Neural progenitor cell (in vitro differentiated cells): ENCODE data around the gene SIRT5. TPM values are rescaled to one million over a fixed set of nuclear protein-coding genes. Genes with fewer than 3 reads are reported as not detected.

Source experiments
- DNase-seq: peaks from one replicate; pipeline ENCODE4 v3.0.0-alpha.2; 2016; ENCODE audit warnings: low spot score
- H2AFZ ChIP-seq: fragments of 200-600 bp; sonication (generic); replicated peaks from 2 replicates; pipeline ENCODE4 v1.6.1; 2016; ENCODE audit warnings: antibody characterized with exemption
- H3F3A ChIP-seq: fragments of 200-600 bp; sonication (generic); 2 replicates; pipeline ENCODE4 v1.6.1; 2016; ENCODE audit warnings: antibody characterized with exemption, low read depth
- H3K27ac ChIP-seq: fragments of 200-600 bp; sonication (generic); 2 replicates; pipeline ENCODE4 v1.5.1; 2016; ENCODE audit warnings: mild to moderate bottlenecking
- H3K27me3 ChIP-seq: fragments of 200-600 bp; sonication (generic); 2 replicates; pipeline ENCODE4 v1.6.1; 2016; ENCODE audit warnings: mild to moderate bottlenecking, moderate library complexity
- H3K36me3 ChIP-seq: fragments of 200-600 bp; sonication (generic); 2 replicates; pipeline ENCODE4 v1.5.1; 2016
- H3K4me1 ChIP-seq: fragments of 200-600 bp; sonication (generic); 2 replicates; pipeline ENCODE4 v1.6.1; 2016; ENCODE audit warnings: mixed run types
- H3K4me2 ChIP-seq: fragments of 200-600 bp; sonication (generic); 2 replicates; pipeline ENCODE4 v1.6.1; 2016
- H3K4me3 ChIP-seq: fragments of 200-600 bp; sonication (generic); 2 replicates; pipeline ENCODE4 v1.5.1; 2016
- H3K79me2 ChIP-seq: fragments of 200-600 bp; sonication (generic); 2 replicates; pipeline ENCODE4 v1.6.1; 2016; ENCODE audit warnings: low read depth
- H3K9ac ChIP-seq: fragments of 200-600 bp; sonication (generic); 2 replicates; pipeline ENCODE4 v1.6.1; 2016
- H3K9me3 ChIP-seq: fragments of 200-600 bp; sonication (generic); 2 replicates; pipeline ENCODE4 v1.5.1; 2016; ENCODE audit warnings: low read depth
- H4K20me1 ChIP-seq: fragments of 200-600 bp; sonication (generic); 2 replicates; pipeline ENCODE4 v1.6.1; 2016; ENCODE audit warnings: low read depth
- H3K27ac Mint-ChIP-seq: 3 replicates; pipeline ENCODE4 v1.8.0; 2021; ENCODE audit warnings: mixed read lengths
- H3K27me3 Mint-ChIP-seq: 2 replicates; pipeline ENCODE4 v1.8.0; 2022; ENCODE audit warnings: low read depth, mild to moderate bottlenecking, inconsistent platforms, moderate library complexity, mixed read lengths; ENCODE audit not compliant: insufficient read depth
- H3K36me3 Mint-ChIP-seq: 3 replicates; pipeline ENCODE4 v1.8.0; 2021; ENCODE audit warnings: mixed read lengths
- H3K4me1 Mint-ChIP-seq: 3 replicates; pipeline ENCODE4 v1.8.0; 2021; ENCODE audit warnings: mixed read lengths
- H3K4me3 Mint-ChIP-seq: 3 replicates; pipeline ENCODE4 v1.8.0; 2021; ENCODE audit warnings: mild to moderate bottlenecking, moderate library complexity, mixed read lengths
- H3K9me3 Mint-ChIP-seq: 3 replicates; pipeline ENCODE4 v1.8.0; 2020; ENCODE audit warnings: mixed read lengths
- EZH2 ChIP-seq: fragments of 200-600 bp; sonication (generic); IDR thresholded peaks from 2 replicates; pipeline ENCODE4 v1.6.1; 2017; ENCODE audit warnings: antibody characterized with exemption, mild to moderate bottlenecking, moderate library complexity
- EZH2phosphoT487 ChIP-seq: fragments of 200-600 bp; sonication (generic); IDR thresholded peaks from 2 replicates; pipeline ENCODE4 v1.6.1; 2017; ENCODE audit warnings: antibody characterized with exemption
- total RNA-seq: library from RNA; depleted of rRNA; stranded (reverse); fragments of >200 nt; gene quantifications from 2 replicates; pipeline ENCODE4 v1.2.3, GENCODE V29; 2015; ENCODE audit warnings: low replicate concordance
- TF ChIP-seq, protein P1 (sequence below): fragments of 200-600 bp; sonication (generic); IDR thresholded peaks from 2 replicates; pipeline ENCODE4 v1.5.1; 2017; ENCODE audit warnings: antibody characterized with exemption, mild to moderate bottlenecking

The SIRT5 gene
- total RNA-seq, 1 donor from 2014 or later: 18.2 TPM

DNA sequence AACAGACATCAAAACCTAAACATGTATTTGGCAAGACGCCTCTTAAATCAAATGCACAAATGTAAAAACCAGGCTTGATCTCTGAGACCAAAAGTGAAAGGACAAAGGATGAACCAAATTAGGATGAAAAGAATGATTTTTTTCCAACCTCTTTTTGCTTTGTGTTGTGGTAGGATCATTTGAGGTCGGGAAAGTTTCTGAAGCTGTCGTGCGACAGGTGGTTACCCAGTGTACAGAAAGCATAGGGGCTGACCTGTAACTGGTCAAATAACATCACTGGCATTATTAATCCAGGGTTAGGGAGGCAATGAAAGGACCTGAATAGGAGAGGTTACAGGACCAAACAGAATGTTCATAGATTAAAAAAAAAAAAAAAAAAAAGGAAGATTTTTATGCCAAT is 22.7 kb downstream of the SIRT5 start:
- Histone ChIP-seq H3K4me1 (no peaks in the 10 kb centered on the region), H3F3A (no peaks in the 10 kb centered on the region), H4K20me1 (no peaks in the 10 kb centered on the region), H3K4me3 (no peak overlapping the region), H2AFZ (no peak overlapping the region), H3K36me3 (peaks cover 5% of the 10 kb centered on the region), H3K79me2 (no peaks in the 10 kb centered on the region), H3K4me2 (no peak overlapping the region), H3K9me3 (no peaks in the 10 kb centered on the region), H3K27me3 (no peaks in the 10 kb centered on the region), H3K9ac (no peak overlapping the region), H3K27ac (no peak overlapping the region)
- Mint-ChIP-seq H3K27ac (no peak overlapping the region), H3K4me3 (no peak overlapping the region), H3K4me1 (no peaks in the 10 kb centered on the region), H3K36me3 (peaks cover 15% of the 10 kb centered on the region), H3K27me3 (peaks cover 2% of the 10 kb centered on the region), H3K9me3 (no peaks in the 10 kb centered on the region)
- DNase-seq: no peak
- TF ChIP-seq EZH2phosphoT487 (no peak), EZH2 (no peak)
- TF ChIP-seq, protein P1, sequence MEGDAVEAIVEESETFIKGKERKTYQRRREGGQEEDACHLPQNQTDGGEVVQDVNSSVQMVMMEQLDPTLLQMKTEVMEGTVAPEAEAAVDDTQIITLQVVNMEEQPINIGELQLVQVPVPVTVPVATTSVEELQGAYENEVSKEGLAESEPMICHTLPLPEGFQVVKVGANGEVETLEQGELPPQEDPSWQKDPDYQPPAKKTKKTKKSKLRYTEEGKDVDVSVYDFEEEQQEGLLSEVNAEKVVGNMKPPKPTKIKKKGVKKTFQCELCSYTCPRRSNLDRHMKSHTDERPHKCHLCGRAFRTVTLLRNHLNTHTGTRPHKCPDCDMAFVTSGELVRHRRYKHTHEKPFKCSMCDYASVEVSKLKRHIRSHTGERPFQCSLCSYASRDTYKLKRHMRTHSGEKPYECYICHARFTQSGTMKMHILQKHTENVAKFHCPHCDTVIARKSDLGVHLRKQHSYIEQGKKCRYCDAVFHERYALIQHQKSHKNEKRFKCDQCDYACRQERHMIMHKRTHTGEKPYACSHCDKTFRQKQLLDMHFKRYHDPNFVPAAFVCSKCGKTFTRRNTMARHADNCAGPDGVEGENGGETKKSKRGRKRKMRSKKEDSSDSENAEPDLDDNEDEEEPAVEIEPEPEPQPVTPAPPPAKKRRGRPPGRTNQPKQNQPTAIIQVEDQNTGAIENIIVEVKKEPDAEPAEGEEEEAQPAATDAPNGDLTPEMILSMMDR: no peak

DNA sequence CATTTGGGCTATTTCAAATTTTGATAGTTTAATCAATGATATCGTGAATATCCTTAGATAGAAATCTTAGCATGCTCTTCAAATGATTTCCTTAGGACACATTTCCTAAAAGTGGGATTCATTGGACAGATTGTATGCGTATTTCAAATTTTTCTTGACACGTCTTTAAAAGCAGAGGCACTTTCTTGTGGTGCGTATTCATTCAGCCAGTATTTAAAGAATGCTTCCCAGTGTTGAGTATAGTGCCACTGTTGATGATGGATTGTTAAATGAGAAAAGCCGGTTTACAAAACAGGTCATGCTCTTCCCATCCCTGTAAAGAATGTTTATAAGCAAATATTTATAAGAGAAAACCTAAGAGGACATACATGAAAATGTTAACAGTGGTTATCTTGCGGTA is 25.6 kb downstream of the SIRT5 start:
- Mint-ChIP-seq H3K27ac (no peak overlapping the region), H3K36me3 (peaks cover 17% of the 10 kb centered on the region)

DNA sequence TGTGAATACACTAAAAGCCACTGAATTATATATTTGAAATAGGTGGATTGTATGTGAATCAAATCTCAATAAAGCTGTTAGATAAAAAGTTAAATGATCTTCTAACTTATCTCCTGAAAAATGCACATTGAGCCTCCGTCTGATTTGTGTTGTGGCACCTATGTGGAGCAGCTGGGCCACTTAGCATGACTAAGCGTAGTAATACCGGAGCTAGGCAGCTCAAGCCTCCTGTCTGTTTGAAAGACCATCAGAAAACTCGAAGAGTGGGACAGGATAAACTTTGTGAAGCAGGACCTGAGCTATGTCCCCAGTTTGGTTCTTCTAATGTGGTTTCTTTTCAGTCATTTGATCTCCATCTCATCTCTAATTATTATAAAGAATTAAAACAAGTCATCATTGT is 29.7 kb downstream of the SIRT5 start:
- no peaks in the 10 kb centered on the region for H4K20me1 ChIP-seq
- Mint-ChIP-seq H3K27me3 (peaks cover 2% of the 10 kb centered on the region), H3K4me3 (no peak overlapping the region), H3K9me3 (no peaks in the 10 kb centered on the region), H3K27ac (no peak overlapping the region), H3K4me1 (no peaks in the 10 kb centered on the region), H3K36me3 (peaks cover 10% of the 10 kb centered on the region)
- H3K79me2 ChIP-seq: no peaks in the 10 kb centered on the region
- H3K9me3 ChIP-seq: no peaks in the 10 kb centered on the region
- H3K4me3 ChIP-seq: no peak overlapping the region
- no peaks in the 10 kb centered on the region for H3K4me1 ChIP-seq
- no peak overlapping the region for H2AFZ ChIP-seq
- peaks cover 5% of the 10 kb centered on the region for H3K36me3 ChIP-seq
- H3F3A ChIP-seq: no peaks in the 10 kb centered on the region
- H3K27me3 ChIP-seq: no peaks in the 10 kb centered on the region
- TF ChIP-seq EZH2 (no peak), EZH2phosphoT487 (no peak)
- TF ChIP-seq, protein P1: no peak
- no peak for DNase-seq
- H3K27ac ChIP-seq: no peak overlapping the region
- H3K9ac ChIP-seq: no peak overlapping the region
- no peak overlapping the region for H3K4me2 ChIP-seq

More for the DNA sequence above, 25.6 kb downstream of the SIRT5 start:
- Mint-ChIP-seq H3K9me3 (no peaks in the 10 kb centered on the region), H3K4me3 (no peak overlapping the region), H3K27me3 (peaks cover 2% of the 10 kb centered on the region), H3K4me1 (no peaks in the 10 kb centered on the region)
- no peak overlapping the region for H3K9ac ChIP-seq
- H3F3A ChIP-seq: no peaks in the 10 kb centered on the region
- H3K79me2 ChIP-seq: no peaks in the 10 kb centered on the region
- no peak overlapping the region for H3K27ac ChIP-seq
- H3K27me3 ChIP-seq: no peaks in the 10 kb centered on the region
- no peaks in the 10 kb centered on the region for H3K4me1 ChIP-seq
- no peaks in the 10 kb centered on the region for H3K9me3 ChIP-seq
- no peak overlapping the region for H3K4me3 ChIP-seq
- no peaks in the 10 kb centered on the region for H4K20me1 ChIP-seq
- TF ChIP-seq EZH2 (no peak), EZH2phosphoT487 (no peak)
- TF ChIP-seq, protein P1: no peak
- H2AFZ ChIP-seq: no peak overlapping the region
- DNase-seq: no peak
- H3K36me3 ChIP-seq: peaks cover 5% of the 10 kb centered on the region
- no peak overlapping the region for H3K4me2 ChIP-seq
